ENCODE measurements around the gene BTBD16.

DNA sequence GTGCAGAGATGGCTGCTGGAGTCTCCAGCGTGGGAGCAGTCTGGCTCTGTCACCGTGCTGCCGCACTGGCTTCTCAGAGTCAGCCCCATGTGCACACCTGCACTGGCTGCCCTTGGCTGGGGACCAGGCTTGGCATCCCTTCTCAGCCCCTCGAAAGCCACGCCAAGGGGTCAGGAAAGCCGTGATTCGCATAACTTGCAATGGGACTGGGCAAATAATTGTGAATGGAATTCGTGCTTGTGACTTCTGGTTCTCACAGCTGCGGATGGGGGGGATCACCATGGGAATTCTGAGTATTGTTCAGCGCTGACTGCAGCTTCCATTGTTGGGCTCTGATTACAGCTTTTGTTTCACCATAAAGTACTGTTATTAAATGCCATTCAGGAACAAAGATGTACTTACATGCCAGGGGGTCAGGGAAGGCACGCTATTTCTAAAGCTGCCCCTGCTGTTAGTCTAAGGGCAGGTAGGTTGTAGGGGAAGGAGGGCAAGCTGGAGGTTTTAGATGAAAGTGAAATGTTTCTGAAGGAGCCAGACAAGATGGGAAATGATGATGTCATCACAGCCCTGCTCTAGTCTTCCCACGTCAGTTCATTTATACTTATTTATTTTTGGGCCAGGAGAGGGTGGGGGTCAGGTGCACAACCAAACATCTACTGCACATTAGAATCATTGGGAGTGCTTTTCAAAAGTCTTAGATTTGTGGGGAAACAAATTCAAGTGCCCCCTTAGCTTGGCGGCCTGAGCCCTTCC lies 97.6 kb downstream of the BTBD16 start:
- TF ChIP-seq, protein P1, sequence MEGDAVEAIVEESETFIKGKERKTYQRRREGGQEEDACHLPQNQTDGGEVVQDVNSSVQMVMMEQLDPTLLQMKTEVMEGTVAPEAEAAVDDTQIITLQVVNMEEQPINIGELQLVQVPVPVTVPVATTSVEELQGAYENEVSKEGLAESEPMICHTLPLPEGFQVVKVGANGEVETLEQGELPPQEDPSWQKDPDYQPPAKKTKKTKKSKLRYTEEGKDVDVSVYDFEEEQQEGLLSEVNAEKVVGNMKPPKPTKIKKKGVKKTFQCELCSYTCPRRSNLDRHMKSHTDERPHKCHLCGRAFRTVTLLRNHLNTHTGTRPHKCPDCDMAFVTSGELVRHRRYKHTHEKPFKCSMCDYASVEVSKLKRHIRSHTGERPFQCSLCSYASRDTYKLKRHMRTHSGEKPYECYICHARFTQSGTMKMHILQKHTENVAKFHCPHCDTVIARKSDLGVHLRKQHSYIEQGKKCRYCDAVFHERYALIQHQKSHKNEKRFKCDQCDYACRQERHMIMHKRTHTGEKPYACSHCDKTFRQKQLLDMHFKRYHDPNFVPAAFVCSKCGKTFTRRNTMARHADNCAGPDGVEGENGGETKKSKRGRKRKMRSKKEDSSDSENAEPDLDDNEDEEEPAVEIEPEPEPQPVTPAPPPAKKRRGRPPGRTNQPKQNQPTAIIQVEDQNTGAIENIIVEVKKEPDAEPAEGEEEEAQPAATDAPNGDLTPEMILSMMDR (IDR thresholded peaks at IDR 0.05; ENCODE audit: poor library complexity), result no peak
- no peak for TF ChIP-seq EZH2 (IDR thresholded peaks at IDR 0.05; ENCODE audit: borderline replicate concordance)
